ENCODE measurements around the gene REEP3. TPM values are rescaled to one million over a fixed set of nuclear protein-coding genes. Genes with fewer than 3 reads are reported as not detected.

Gene REEP3
- total RNA-seq, 4 donors from 2014 or later = 22.8 to 36.7 (median 32.1) TPM

DNA sequence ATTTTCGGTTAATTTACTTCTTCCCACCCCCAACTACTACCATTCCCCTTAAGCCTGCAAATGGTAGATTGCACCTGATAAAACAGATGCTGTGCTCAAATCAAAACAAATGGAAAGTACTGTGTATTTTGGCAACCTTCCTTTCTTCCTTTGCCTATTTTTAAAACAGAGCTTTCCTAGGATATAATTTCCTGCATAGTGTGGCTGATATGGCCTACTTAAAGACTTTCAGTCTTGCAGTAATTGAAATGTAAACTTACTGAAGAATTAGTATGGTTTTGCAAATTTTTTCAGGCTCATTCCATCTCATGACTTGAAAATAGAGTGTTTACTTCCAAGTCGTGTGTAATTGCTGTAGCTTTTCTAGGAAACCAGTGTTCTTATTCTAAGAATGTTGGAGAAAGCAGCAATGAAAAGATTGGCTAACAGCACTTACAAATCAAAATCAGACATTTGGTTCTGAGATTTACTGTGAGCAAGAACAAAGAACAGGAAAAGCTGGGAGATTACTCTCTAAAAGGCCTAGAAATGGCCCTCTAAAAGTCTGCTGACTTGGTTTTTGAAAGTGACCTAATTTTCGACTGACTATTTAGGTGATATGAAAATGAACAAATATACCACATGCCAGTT, 52.0 kb downstream of the REEP3 start:
- H3K27ac ChIP-seq = peak overlapping the region; percentile 56 to 67 (median 62)
- intact Hi-C loops (cut with DNase I; ENCODE audit: low total_unique reads) = no loop called here

DNA sequence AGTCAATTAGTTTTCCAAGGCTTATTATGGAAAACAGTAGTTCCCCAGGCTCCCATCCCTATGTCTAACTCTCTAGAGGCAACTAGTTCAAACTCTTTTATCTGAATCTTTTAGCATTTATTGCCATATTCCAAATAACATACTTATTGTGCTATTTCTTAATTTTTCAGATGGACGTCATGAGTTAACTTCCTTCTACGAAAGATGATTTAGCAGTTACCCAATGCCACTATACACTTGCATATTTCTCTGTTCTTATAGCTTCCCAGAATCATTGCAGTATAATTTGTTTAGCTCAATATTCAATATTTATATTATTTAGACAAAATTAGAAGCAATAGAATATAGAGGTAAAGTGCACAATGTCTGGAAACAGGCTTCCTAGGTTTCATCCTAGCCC, 52.8 kb downstream of the REEP3 start:
- Histone ChIP-seq H3K4me3 (no peak overlapping the region), H3K36me3 (no peaks in the 10 kb centered on the region), H3K27me3 (no peaks in the 10 kb centered on the region), H3K27ac (peak overlapping the region; percentile 56 to 67 (median 62)), H3K4me1 (peaks cover 32 to 48% of the 10 kb centered on the region in 2 donors), H3K9me3 (no peaks in the 10 kb centered on the region)
- TF ChIP-seq, protein P1, sequence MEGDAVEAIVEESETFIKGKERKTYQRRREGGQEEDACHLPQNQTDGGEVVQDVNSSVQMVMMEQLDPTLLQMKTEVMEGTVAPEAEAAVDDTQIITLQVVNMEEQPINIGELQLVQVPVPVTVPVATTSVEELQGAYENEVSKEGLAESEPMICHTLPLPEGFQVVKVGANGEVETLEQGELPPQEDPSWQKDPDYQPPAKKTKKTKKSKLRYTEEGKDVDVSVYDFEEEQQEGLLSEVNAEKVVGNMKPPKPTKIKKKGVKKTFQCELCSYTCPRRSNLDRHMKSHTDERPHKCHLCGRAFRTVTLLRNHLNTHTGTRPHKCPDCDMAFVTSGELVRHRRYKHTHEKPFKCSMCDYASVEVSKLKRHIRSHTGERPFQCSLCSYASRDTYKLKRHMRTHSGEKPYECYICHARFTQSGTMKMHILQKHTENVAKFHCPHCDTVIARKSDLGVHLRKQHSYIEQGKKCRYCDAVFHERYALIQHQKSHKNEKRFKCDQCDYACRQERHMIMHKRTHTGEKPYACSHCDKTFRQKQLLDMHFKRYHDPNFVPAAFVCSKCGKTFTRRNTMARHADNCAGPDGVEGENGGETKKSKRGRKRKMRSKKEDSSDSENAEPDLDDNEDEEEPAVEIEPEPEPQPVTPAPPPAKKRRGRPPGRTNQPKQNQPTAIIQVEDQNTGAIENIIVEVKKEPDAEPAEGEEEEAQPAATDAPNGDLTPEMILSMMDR (IDR thresholded peaks at IDR 0.05 in 4 of 5, conservative IDR thresholded peaks at IDR 0.05 in 1 of 5) = no peak
- TF ChIP-seq POLR2A (IDR thresholded peaks at IDR 0.05) = no peak
- DNase-seq = no peak
- intact Hi-C loops (cut with DNase I; ENCODE audit: low total_unique reads) = no loop called here
- ATAC-seq = no peak
- in situ Hi-C loops (cut with MboI; ENCODE audit: low sequenced_read_pairs in 4 of 4) = no loop called here

More for the DNA sequence above, 52.0 kb downstream of the REEP3 start:
- in situ Hi-C loops (cut with MboI; ENCODE audit: low sequenced_read_pairs in 4 of 4) = no loop called here
- no peaks in the 10 kb centered on the region for H3K27me3 ChIP-seq
- no peaks in the 10 kb centered on the region for H3K9me3 ChIP-seq
- ATAC-seq (peak; percentile 24 to 81), DNase-seq (no peak)
- H3K4me1 ChIP-seq = peaks cover 32 to 46% of the 10 kb centered on the region in 2 donors
- no peaks in the 10 kb centered on the region for H3K36me3 ChIP-seq
- H3K4me3 ChIP-seq = peak overlapping the region; percentile 1 to 14 (median 6)
- no peak for TF ChIP-seq POLR2A (IDR thresholded peaks at IDR 0.05)
- TF ChIP-seq, protein P1 (IDR thresholded peaks at IDR 0.05 in 4 of 5, conservative IDR thresholded peaks at IDR 0.05 in 1 of 5) = no peak

DNA sequence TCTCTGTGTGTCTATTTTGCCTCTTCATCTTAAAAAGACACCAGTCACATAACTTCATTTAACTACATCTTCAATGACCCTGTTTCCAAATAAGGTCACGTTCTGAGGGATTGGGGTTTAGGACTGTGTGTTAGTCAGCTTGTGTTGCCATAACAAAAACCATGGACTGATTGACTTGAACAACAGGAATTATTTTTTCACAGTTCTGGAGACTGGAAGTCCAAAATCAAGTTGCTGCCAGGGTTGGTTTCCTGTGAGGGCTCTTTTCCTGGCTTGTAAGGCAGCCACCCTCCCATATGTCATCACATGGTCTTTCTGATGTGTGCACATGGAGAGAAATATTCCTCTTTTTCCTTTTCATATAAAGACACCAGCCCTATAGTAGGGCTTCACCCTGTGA, 55.3 kb downstream of the REEP3 start:
- intact Hi-C loops (cut with DNase I; ENCODE audit: low total_unique reads) = no loop called here
- Histone ChIP-seq H3K27ac (peak overlapping the region in 2 of 4 donors; percentile 37 to 48), H3K36me3 (no peaks in the 10 kb centered on the region), H3K4me3 (no peak overlapping the region), H3K27me3 (no peaks in the 10 kb centered on the region), H3K4me1 (peaks cover 42 to 57% of the 10 kb centered on the region in 2 donors), H3K9me3 (no peaks in the 10 kb centered on the region)
- in situ Hi-C loops (cut with MboI; ENCODE audit: low sequenced_read_pairs in 4 of 4) = no loop called here
- DNase-seq (no peak), ATAC-seq (no peak)
- TF ChIP-seq, protein P1 (IDR thresholded peaks at IDR 0.05 in 4 of 5, conservative IDR thresholded peaks at IDR 0.05 in 1 of 5) = no peak
- no peak for TF ChIP-seq POLR2A (IDR thresholded peaks at IDR 0.05)

DNA sequence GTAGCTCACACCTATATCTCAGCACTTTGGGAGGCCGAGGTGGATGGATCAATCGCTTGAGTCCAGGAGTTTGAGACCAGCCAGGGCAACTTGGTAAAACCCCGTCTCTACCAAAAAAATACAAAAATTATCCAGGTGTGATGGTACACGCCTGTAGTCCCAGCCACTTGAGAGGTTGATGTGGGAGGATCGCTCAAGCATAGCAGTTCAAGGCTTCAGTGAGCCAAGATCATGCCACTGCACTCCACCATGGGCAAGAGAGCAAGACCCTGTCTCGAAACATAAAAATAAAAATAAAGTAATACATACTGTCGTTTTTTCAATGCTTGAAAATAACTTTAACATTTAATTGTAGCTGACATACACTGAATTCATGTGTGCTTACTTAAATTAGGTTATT, 57.3 kb downstream of the REEP3 start:
- no peaks in the 10 kb centered on the region for H3K27me3 ChIP-seq
- no peak for DNase-seq
- in situ Hi-C loops (cut with MboI; ENCODE audit: low sequenced_read_pairs in 4 of 4) = no loop called here
- no peaks in the 10 kb centered on the region for H3K36me3 ChIP-seq
- peaks cover 32 to 58% of the 10 kb centered on the region in 2 donors for H3K4me1 ChIP-seq
- H3K27ac ChIP-seq = no peak overlapping the region
- no peak for TF ChIP-seq POLR2A (IDR thresholded peaks at IDR 0.05)
- TF ChIP-seq, protein P1 (IDR thresholded peaks at IDR 0.05 in 4 of 5, conservative IDR thresholded peaks at IDR 0.05 in 1 of 5) = no peak
- H3K4me3 ChIP-seq = no peak overlapping the region
- ATAC-seq = no peak
- intact Hi-C loops (cut with DNase I; ENCODE audit: low total_unique reads) = no loop called here
- H3K9me3 ChIP-seq = no peaks in the 10 kb centered on the region
